IgD-negative memory B cell (primary cell): ENCODE results near the gene CCDC138. TPM values are rescaled to one million over a fixed set of nuclear protein-coding genes. Genes with fewer than 3 reads are reported as not detected.

Experiments used
- H3K27ac Mint-ChIP-seq, 3 donors: one replicate each; pipeline ENCODE4 v1.8.0; 2020 to 2022; ENCODE audit warnings: mild to moderate bottlenecking in 3 of 3, mixed read lengths in 3 of 3, moderate library complexity in 1 of 3
- H3K27me3 Mint-ChIP-seq: one replicate; pipeline ENCODE4 v1.8.0; 2021; ENCODE audit warnings: mixed read lengths
- H3K36me3 Mint-ChIP-seq: one replicate; pipeline ENCODE4 v1.8.0; 2020; ENCODE audit warnings: mild to moderate bottlenecking, mixed read lengths
- H3K4me1 Mint-ChIP-seq, 3 donors: one replicate each; pipeline ENCODE4 v1.8.0; 2020 to 2022; ENCODE audit warnings: mixed read lengths in 3 of 3, mild to moderate bottlenecking in 1 of 3
- H3K4me3 Mint-ChIP-seq, 4 donors: one replicate each; pipeline ENCODE4 v1.8.0; 2020 to 2022; ENCODE audit warnings: mild to moderate bottlenecking in 4 of 4, mixed read lengths in 4 of 4, moderate library complexity in 3 of 4
- H3K9me3 Mint-ChIP-seq, 3 donors: one replicate each; pipeline ENCODE4 v1.8.0; 2020 to 2021; ENCODE audit warnings: mixed read lengths in 3 of 3, mild to moderate bottlenecking in 1 of 3
- polyA plus RNA-seq: library from polyadenylated mRNA; unstranded; fragments of 300-500 nt; fragmentation: Illumina TruSeq; gene quantifications from one replicate; pipeline ENCODE4 v1.2.3, GENCODE V29; 2021

The CCDC138 gene
- polyA plus RNA-seq, 1 donor from 2014 or later, result 8.6 TPM

DNA sequence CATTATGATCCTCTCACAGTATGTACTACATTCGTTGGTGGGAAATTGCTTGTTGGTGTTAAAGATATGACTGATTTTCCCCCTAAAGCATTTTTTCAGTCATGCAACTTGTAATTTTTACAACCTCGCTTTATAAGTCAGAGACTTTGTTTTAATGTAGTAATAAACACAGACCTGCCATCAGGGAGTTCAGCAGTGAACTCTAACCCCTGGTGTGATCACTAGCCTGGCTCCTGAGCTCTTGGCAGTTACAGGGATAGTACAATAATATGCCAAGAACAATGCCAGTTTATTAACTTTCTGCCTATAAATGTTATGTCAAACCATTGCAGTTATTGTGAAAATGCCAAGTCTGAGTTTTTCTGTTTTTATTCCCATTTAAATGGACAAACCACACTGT lies 108.6 kb downstream of the CCDC138 start:
- Mint-ChIP-seq H3K4me3 (no peak overlapping the region), H3K27me3 (peaks cover 4% of the 10 kb centered on the region), H3K4me1 (no peaks in the 10 kb centered on the region), H3K9me3 (peaks cover 2 to 17% (median 6%) of the 10 kb centered on the region in 3 donors), H3K27ac (no peak overlapping the region), H3K36me3 (peaks cover 1% of the 10 kb centered on the region)

DNA sequence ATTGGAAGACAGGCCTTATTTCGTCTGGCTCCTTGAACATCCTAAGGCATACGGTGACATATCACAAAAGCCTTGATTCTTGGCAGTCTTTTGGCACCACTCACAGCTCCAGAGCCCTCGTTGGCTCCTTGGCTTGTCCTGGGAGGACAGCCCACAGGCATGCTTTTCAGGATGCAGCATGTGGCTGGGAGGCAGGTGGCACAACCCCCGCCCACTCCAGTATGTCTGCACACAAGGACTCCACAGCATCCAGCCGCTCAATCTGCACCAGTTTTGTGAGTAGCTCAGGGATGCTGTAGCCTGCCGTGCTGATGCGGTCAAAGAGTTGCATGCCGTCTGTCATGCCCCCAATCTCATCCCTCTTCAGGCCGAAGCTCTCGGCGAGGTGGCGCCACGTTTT lies 110.2 kb downstream of the CCDC138 start:
- peaks cover 1% of the 10 kb centered on the region for H3K36me3 Mint-ChIP-seq

DNA sequence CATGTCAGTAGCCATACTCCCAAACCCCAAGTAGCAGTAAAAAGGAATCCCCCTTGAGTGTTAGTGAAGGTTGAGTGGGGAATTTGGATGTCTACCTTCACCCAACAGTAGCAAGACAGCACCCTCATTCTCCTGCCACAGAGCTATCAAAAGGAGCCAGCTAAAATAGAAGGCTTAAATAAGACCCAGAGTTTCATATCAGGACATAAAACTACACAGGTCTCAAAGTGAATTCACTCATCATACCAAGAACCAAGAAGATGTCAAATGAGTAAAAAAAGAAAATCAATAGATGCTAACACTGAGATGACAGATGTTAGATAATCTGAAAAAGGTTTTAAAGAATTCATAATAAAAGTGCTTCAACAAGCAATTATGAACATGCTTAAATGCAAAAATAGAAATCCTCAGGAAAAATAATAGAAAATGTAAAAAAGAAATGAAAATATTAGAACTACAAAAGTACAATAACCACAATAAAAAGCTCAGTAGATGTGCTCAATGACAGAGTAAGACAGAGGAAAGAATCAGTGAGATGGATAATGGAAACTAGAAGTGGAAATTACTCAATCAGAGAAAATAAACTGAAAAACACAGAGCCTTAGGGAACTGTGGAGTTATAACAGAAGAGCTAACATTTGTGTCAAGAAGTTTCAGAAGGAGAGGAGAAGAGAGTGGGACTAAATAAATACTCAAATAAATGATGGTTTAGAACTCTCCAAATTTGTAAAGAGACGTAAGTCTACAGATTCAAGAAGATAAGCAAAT lies 111.9 kb downstream of the CCDC138 start:
- H3K9me3 Mint-ChIP-seq, result peaks cover 2 to 8% (median 5%) of the 10 kb centered on the region in 3 donors
- no peak overlapping the region for H3K4me3 Mint-ChIP-seq
- peaks cover 1% of the 10 kb centered on the region for H3K36me3 Mint-ChIP-seq
- no peak overlapping the region for H3K27ac Mint-ChIP-seq
- peaks cover 4% of the 10 kb centered on the region for H3K27me3 Mint-ChIP-seq
- no peaks in the 10 kb centered on the region for H3K4me1 Mint-ChIP-seq

More for the DNA sequence above, 110.2 kb downstream of the CCDC138 start:
- H3K27me3 Mint-ChIP-seq, result peaks cover 4% of the 10 kb centered on the region
- peaks cover 2 to 13% (median 8%) of the 10 kb centered on the region in 3 donors for H3K9me3 Mint-ChIP-seq
- H3K4me1 Mint-ChIP-seq, result no peaks in the 10 kb centered on the region
- H3K4me3 Mint-ChIP-seq, result no peak overlapping the region
- peak overlapping the region in 1 of 3 donors; percentile 55 for H3K27ac Mint-ChIP-seq

GRCh38 chr2:108904680-108905079 lies 118.1 kb downstream of the CCDC138 start:
- Mint-ChIP-seq H3K4me3 (no peak overlapping the region), H3K27me3 (peaks cover 5% of the 10 kb centered on the region), H3K36me3 (no peaks in the 10 kb centered on the region), H3K27ac (peak overlapping the region in 1 of 3 donors; percentile 13), H3K9me3 (peaks cover 0 to 5% (median 4%) of the 10 kb centered on the region in 3 donors), H3K4me1 (no peaks in the 10 kb centered on the region)

DNA sequence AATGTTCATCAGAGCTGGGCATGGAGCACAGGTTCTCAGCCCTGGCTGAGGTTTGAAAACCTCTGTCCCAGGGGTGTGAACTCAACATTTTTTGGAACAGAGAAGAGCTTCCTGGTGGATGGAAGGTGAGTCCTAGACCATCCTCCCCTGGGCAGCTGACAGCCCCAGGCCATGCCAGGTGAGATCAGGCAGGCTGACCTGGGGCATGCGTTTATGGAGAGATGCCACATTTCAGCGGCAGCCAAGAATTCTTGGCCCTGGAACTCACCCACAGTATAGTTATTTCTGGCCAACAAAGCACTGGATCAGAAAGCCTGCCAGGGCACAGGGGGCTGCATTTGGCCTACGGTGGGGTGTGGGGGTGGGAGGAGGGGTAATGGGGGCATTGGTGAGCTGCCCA lies 118.6 kb downstream of the CCDC138 start:
- Mint-ChIP-seq H3K9me3 (peaks cover 0 to 5% (median 4%) of the 10 kb centered on the region in 3 donors), H3K27me3 (peaks cover 5% of the 10 kb centered on the region), H3K4me1 (no peaks in the 10 kb centered on the region), H3K27ac (no peak overlapping the region), H3K36me3 (no peaks in the 10 kb centered on the region), H3K4me3 (no peak overlapping the region)

DNA sequence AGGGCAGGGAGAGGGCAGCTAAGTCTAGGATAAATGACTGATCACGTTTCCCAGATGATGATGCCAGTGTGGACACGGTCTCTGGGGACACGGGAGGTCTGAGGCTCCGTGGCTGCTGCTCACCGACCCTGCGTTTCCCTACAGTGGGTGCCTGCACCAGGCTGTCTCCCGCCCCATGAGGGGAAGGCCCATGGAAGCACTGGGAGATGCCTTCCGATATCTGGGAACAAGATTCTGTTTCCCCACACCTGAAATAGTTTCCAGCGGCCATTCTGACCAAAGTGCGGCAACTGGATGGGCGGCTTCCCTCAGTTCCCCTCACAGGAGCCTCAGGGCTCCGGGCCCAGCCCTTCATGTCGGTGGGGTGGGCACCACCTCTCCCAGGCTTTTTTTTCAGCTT lies 119.3 kb downstream of the CCDC138 start:
- Mint-ChIP-seq H3K36me3 (no peaks in the 10 kb centered on the region), H3K4me3 (no peak overlapping the region), H3K4me1 (no peaks in the 10 kb centered on the region), H3K27ac (no peak overlapping the region), H3K9me3 (peaks cover 0 to under 1% (median 0%) of the 10 kb centered on the region in 3 donors), H3K27me3 (peaks cover 5% of the 10 kb centered on the region)

DNA sequence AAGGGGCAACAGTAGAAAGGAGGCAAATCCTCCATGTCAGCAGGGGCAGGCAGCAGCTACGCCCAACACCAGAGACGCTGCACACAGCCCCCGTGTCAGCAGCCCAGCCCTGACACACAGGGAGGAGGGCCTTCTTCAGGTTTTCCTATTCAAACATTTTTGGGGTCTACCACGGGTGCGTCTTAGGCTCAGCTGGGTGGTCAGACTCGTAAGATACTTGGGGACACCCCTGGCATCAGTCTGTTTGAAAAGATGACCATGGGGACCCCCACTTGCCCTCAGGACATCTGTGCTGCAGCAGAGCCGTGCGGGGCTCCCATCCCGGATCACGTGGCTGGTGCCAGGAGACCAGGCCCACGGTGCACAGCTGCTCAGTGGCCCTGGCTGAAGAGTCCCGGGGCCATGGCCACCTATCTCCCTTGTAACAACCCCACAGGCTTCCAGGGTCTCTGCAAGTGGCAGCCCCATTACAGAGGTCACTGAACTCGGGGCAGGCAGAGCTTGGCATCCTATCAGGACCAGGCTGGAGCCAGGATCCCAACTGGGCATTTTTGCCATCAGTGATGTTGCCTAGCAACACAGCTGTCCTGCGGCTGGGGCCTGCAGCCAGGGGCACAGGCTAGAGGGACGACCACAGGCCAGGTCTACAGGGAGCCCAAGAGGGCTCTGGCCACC lies 120.0 kb downstream of the CCDC138 start:
- Mint-ChIP-seq H3K4me1 (no peaks in the 10 kb centered on the region), H3K4me3 (no peak overlapping the region), H3K27me3 (peaks cover 5% of the 10 kb centered on the region), H3K27ac (no peak overlapping the region), H3K9me3 (no peaks in the 10 kb centered on the region), H3K36me3 (no peaks in the 10 kb centered on the region)

DNA sequence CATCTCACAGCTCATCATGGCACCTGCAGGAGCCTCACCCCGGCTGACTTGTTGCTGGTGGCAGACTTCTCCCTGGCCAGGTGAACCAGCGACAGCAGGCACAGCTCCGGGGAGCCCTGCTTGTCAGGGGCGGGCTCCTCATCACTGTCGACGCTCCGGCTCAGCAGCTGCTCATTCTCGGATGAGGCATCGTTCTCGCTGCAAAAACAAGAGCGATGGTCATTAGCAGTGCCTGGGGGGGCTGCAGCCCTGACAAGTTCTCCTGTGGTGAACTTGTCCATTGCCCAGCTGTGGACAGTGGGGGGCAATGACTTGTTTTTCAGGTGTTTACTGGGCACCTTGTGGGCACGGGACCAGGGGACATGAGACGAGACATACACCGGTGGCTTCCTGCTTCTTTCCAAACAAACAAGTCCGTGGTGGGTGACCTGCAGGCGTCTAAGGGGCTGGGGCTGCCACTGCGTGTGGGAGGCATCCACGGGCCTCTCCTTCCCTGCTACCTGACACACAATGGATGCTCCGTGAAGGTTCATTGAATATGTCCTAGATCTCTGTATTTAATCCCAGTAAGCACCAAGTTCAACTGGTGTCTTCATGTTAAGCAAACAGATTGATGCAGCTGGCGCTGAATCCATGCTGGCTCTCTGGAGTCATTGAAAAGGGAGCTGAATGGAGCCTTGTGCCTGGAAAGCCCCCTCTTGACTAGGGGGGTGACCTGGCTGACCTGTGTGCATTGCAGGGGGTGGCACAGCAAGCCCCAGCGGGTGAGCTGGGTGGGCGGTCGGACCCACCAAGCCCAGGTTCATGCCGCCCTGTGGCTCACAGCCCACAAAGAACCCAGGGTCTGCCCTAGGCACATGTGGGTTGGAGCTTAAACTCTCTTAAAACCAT lies 121.5 kb downstream of the CCDC138 start:
- Mint-ChIP-seq H3K4me1 (no peaks in the 10 kb centered on the region), H3K9me3 (no peaks in the 10 kb centered on the region), H3K36me3 (no peaks in the 10 kb centered on the region), H3K27me3 (peaks cover 8% of the 10 kb centered on the region), H3K4me3 (no peak overlapping the region), H3K27ac (no peak overlapping the region)

DNA sequence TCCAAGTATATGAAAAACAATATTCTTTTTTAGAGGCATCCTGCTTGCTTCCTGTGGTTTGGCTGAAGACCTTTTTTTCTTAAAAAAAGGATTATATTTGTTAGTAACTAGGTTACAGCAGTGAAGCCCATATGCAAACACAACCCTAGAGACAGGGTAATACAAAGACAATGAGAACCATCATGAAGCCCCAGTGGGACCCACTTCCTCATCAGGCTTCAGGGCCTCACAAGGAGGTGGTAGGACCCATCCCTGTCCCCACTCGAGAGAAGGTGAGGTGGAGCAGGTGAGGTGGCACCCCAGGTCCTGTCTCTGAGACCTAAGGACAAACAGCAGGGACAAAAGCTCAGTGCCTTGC lies 122.1 kb downstream of the CCDC138 start:
- no peak overlapping the region for H3K4me3 Mint-ChIP-seq
- no peaks in the 10 kb centered on the region for H3K9me3 Mint-ChIP-seq
- no peaks in the 10 kb centered on the region for H3K4me1 Mint-ChIP-seq
- no peaks in the 10 kb centered on the region for H3K36me3 Mint-ChIP-seq
- H3K27ac Mint-ChIP-seq, result no peak overlapping the region
- peaks cover 8% of the 10 kb centered on the region for H3K27me3 Mint-ChIP-seq

GRCh38 chr2:108909275-108909823 lies 122.8 kb downstream of the CCDC138 start:
- Mint-ChIP-seq H3K4me1 (no peaks in the 10 kb centered on the region), H3K9me3 (no peaks in the 10 kb centered on the region), H3K27ac (no peak overlapping the region), H3K27me3 (peaks cover 8% of the 10 kb centered on the region), H3K36me3 (no peaks in the 10 kb centered on the region), H3K4me3 (no peak overlapping the region)

DNA sequence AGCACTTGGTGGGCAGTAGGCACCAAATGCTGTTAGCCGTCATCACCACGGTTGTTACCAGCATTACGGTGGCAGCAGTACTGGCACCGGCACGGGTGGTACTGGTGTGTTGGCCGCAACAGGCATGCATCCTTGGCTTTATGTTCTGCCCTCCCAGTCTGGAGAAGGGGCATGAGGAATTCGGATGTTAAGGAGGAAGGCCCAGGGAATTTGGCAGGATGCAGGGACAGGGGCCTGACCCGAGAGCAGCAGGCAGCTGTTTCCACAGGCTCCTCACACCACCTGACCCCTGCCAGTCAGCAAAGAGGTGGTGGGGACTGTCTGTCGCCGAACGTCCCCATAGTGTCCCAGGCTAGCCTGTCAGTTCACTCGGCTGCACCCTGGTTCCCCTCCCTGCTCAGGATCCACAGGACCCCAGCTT lies 123.5 kb downstream of the CCDC138 start:
- Mint-ChIP-seq H3K27me3 (peaks cover 7% of the 10 kb centered on the region), H3K27ac (peak overlapping the region in 1 of 3 donors; percentile 55), H3K9me3 (no peaks in the 10 kb centered on the region), H3K4me1 (no peaks in the 10 kb centered on the region), H3K36me3 (no peaks in the 10 kb centered on the region), H3K4me3 (no peak overlapping the region)

GRCh38 chr2:108910541-108911396 lies 124.2 kb downstream of the CCDC138 start:
- Mint-ChIP-seq H3K36me3 (no peaks in the 10 kb centered on the region), H3K9me3 (no peaks in the 10 kb centered on the region), H3K4me3 (no peak overlapping the region), H3K4me1 (no peaks in the 10 kb centered on the region), H3K27ac (no peak overlapping the region), H3K27me3 (peaks cover 7% of the 10 kb centered on the region)

DNA sequence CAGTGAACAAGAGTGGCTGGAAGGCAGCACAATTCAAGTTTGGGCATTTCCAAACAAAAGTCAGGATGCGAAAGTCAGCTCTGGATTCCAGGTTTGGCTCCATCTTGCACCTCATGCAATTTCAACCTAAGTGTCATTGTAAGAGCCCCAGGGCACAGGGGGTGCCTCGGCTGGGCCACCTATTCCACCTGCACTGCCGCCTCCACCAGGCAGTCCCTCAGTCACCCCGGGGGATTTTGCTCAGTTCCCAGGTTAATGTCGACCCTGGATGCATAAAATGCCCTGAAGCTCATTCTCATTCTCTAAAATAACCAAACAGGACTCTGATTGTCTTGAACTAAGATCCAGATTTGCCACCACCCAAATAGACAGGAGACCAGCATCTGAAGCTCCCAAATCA lies 124.8 kb downstream of the CCDC138 start:
- no peaks in the 10 kb centered on the region for H3K36me3 Mint-ChIP-seq
- H3K27ac Mint-ChIP-seq, result no peak overlapping the region
- H3K9me3 Mint-ChIP-seq, result no peaks in the 10 kb centered on the region
- peaks cover 7% of the 10 kb centered on the region for H3K27me3 Mint-ChIP-seq
- H3K4me1 Mint-ChIP-seq, result no peaks in the 10 kb centered on the region
- no peak overlapping the region for H3K4me3 Mint-ChIP-seq
